HepG2 (cell line): ENCODE data around the gene UBE3A. TPM values are rescaled to one million over a fixed set of nuclear protein-coding genes. Genes with fewer than 3 reads are reported as not detected.
A peak's percentile ranks its signal among the peaks of the same experiment; 100 is the strongest.

ENCODE experiments used
- ATAC-seq: fragments of 200-7000 bp; cut with Tn5 transposase; 3 replicates; pipeline ENCODE4 v1.9.1; 2020; ENCODE audit warnings: mild to moderate bottlenecking, moderate library complexity
- BruUV-seq: library from RNA; stranded (reverse); fragments of 400-500 nt; replicated peaks from 2 replicates; lab custom pipeline; 2021; lab: Mats Ljungman, UMichigan
- CTCF ChIA-PET: fragments of 300-600 bp; formaldehyde crosslinking; extraction: SDS; loops from one replicate; lab custom pipeline; 2021; ENCODE audit warnings: low total read pairs, inconsistent platforms, low intra/inter-chr PET ratio; lab: Yijun Ruan, JAX
- POLR2A ChIA-PET: fragments of 350-600 bp; sonication (Branson Sonifier 250); formaldehyde crosslinking; loops from one replicate; lab custom pipeline; 2020; ENCODE audit warnings: antibody characterized with exemption, inconsistent platforms; lab: Yijun Ruan, JAX
- DNase-seq: peaks from one replicate; pipeline ENCODE4 v3.0.0-alpha.2; 2015; ENCODE audit warnings: low spot score
- FAIRE-seq: peaks from 3 replicates; lab custom pipeline; 2011; peaks lifted over from hg19 to GRCh38; lab: Jason Lieb, UNC
- H2AFZ ChIP-seq: one replicate; pipeline ENCODE4 v1.6.1; 2011; ENCODE audit warnings: low read length, inconsistent platforms
- H3K27ac ChIP-seq: fragments of 300-600 bp; 3 replicates; pipeline ENCODE4 v1.8.0; 2011; ENCODE audit warnings: mixed run types, mild to moderate bottlenecking, mixed read lengths, low read length, inconsistent platforms; ENCODE audit not compliant: insufficient read depth; ENCODE audit errors: extremely low read length
- H3K27me3 ChIP-seq, 2 experiments: fragments of 200-600 bp in 1 of 2; 2 replicates in 1 of 2; 3 replicates in 1 of 2; pipeline versions ENCODE4 v1.6.0 to v1.8.0; 2011; ENCODE audit warnings: low read length in 2 of 2, mild to moderate bottlenecking in 2 of 2, moderate library complexity in 2 of 2, inconsistent platforms in 1 of 2; ENCODE audit not compliant: insufficient read depth in 2 of 2, control insufficient read depth in 1 of 2
- H3K36me3 ChIP-seq, 2 experiments: fragments of 200-600 bp in 1 of 2; replicated peaks in 1 of 2; 2 replicates in 1 of 2; 3 replicates in 1 of 2; pipeline versions ENCODE4 v1.5.1 to v1.8.0; 2011; ENCODE audit warnings: low read length in 2 of 2, inconsistent platforms in 1 of 2; ENCODE audit not compliant: insufficient read depth in 2 of 2, control insufficient read depth in 1 of 2
- H3K4me1 ChIP-seq: 2 replicates; pipeline ENCODE4 v1.5.1; 2012; ENCODE audit warnings: low read length, inconsistent platforms; ENCODE audit not compliant: insufficient read depth
- H3K4me2 ChIP-seq: 2 replicates; pipeline ENCODE4 v1.6.0; 2011; ENCODE audit warnings: low read depth, low read length, inconsistent platforms
- H3K4me3 ChIP-seq, 3 experiments: fragments of 200-600 bp in 1 of 3; sonication (generic), shearing (Covaris generic) in 1 of 3; replicated peaks in 1 of 3; 2 replicates each; pipeline ENCODE4 v1.5.1; 2011 to 2016; ENCODE audit warnings: low read length in 3 of 3, inconsistent platforms in 2 of 3, low read depth in 2 of 3, mild to moderate bottlenecking in 2 of 3, control low read depth in 1 of 3, mixed read lengths in 1 of 3; ENCODE audit not compliant: insufficient read depth in 1 of 3
- H3K79me2 ChIP-seq: one replicate; pipeline ENCODE4 v1.6.1; 2011; ENCODE audit warnings: low read length, inconsistent platforms; ENCODE audit not compliant: insufficient read depth
- H3K9ac ChIP-seq: 2 replicates; pipeline ENCODE4 v1.6.0; 2011; ENCODE audit warnings: mild to moderate bottlenecking, low read depth, low read length, inconsistent platforms; ENCODE audit not compliant: insufficient read depth
- H3K9me3 ChIP-seq: 2 replicates; pipeline ENCODE4 v1.5.1; 2012; ENCODE audit warnings: mild to moderate bottlenecking, low read length
- H4K20me1 ChIP-seq: 2 replicates; pipeline ENCODE4 v1.6.0; 2011; ENCODE audit warnings: inconsistent platforms, mild to moderate bottlenecking, low read length, moderate library complexity; ENCODE audit not compliant: insufficient read depth
- DNMT1 ChIP-seq: sonication (generic); formaldehyde crosslinking; IDR thresholded peaks from 2 replicates; pipeline ENCODE4 v1.5.1; 2020; ENCODE audit warnings: mild to moderate bottlenecking, missing genetic modification reagents
- GZF1 ChIP-seq: sonication (generic); formaldehyde crosslinking; IDR thresholded peaks from 2 replicates; pipeline ENCODE4 v1.5.1; 2020; ENCODE audit warnings: mild to moderate bottlenecking, missing genetic modification reagents
- KDM2A ChIP-seq: sonication (generic); formaldehyde crosslinking; IDR thresholded peaks from 2 replicates; pipeline ENCODE4 v1.4.0; 2020; ENCODE audit warnings: low read depth, missing genetic modification reagents, borderline replicate concordance
- MAZ ChIP-seq, 2 experiments: sonication (generic) in 1 of 2; formaldehyde crosslinking in 1 of 2; IDR thresholded peaks; 2 replicates each; pipeline versions ENCODE4 v1.5.0 to v1.6.1; 2012 to 2020; ENCODE audit warnings: low read depth in 2 of 2, mild to moderate bottlenecking in 2 of 2, borderline replicate concordance in 1 of 2, improper control_type of control experiment in 1 of 2, low read length in 1 of 2, missing genetic modification reagents in 1 of 2, moderate library complexity in 1 of 2
- SNRNP70 ChIP-seq: fragments of 200-400 bp; formaldehyde crosslinking; IDR thresholded peaks from 2 replicates; pipeline ENCODE4 v1.6.1; 2017; ENCODE audit warnings: mild to moderate bottlenecking, low read depth, low read length, moderate library complexity
- TARDBP ChIP-seq: sonication (generic); formaldehyde crosslinking; IDR thresholded peaks from 2 replicates; pipeline ENCODE4 v1.8.0; 2022; ENCODE audit warnings: mild to moderate bottlenecking, missing genetic modification reagents
- ZNF251 ChIP-seq: sonication (generic); formaldehyde crosslinking; IDR thresholded peaks from 2 replicates; pipeline ENCODE4 v1.9.0; 2021; ENCODE audit warnings: mild to moderate bottlenecking, missing genetic modification reagents
- ZNF333 ChIP-seq: sonication (generic); formaldehyde crosslinking; IDR thresholded peaks from 2 replicates; pipeline ENCODE4 v1.4.0; 2020; ENCODE audit warnings: mild to moderate bottlenecking, missing genetic modification reagents, borderline replicate concordance
- ZNF432 ChIP-seq: sonication (generic); formaldehyde crosslinking; IDR thresholded peaks from 2 replicates; pipeline ENCODE4 v1.5.0; 2020; ENCODE audit warnings: missing genetic modification reagents, mild to moderate bottlenecking, borderline replicate concordance
- WGBS: methylation state at CpG from one replicate; pipeline ENCODE4 v1.1.6; 2017; ENCODE audit warnings: low lambda C conversion rate; 5-methylcytosine and 5-hydroxymethylcytosine counted together
- in situ Hi-C: cut with HindIII; loops from 2 replicates; pipeline ENCODE4 v1.10.0; 2017; ENCODE audit warnings: low pct_unique_long_range_greater_than_20kb; ENCODE audit not compliant: extremely low pct_ligation_motif_present
- intact Hi-C: fragments of 100-400 bp; cut with micrococcal nuclease; formaldehyde crosslinking; loops from one replicate; pipeline ENCODE4 v1.10.0; 2022; ENCODE audit not compliant: unreplicated experiment
- polyA plus RNA-seq, 8 experiments: library from polyadenylated mRNA; depleted of rRNA in 3 of 8; stranded (reverse) in 7 of 8; unstranded in 1 of 8; fragments of >200 nt; fragmentation: Illumina TruSeq in 4 of 8; extraction: Trizol in 4 of 8; gene quantifications; 2 replicates each; pipeline versions ENCODE4 v1.2.1 to v1.2.3, GENCODE V29; 2011 to 2016; ENCODE audit warnings: low read depth in 4 of 8, missing spikeins in 1 of 8, mixed read lengths in 1 of 8; ENCODE audit not compliant: insufficient read depth in 1 of 8
- total RNA-seq, 5 experiments: library from RNA; depleted of rRNA; stranded (reverse); fragments of >200 nt; fragmentation: Illumina TruSeq; extraction: Trizol; gene quantifications; 2 replicates each; pipeline ENCODE4 v1.2.3, GENCODE V29; 2016; ENCODE audit warnings: low read depth in 1 of 5
- TF ChIP-seq, protein P1 (sequence below): sonication (generic); formaldehyde crosslinking; IDR thresholded peaks from 2 replicates; pipeline ENCODE4 v1.4.0; 2020; ENCODE audit warnings: low read depth, missing genetic modification reagents
- TF ChIP-seq, protein P2 (sequence below): IDR thresholded peaks from 2 replicates; pipeline ENCODE4 v1.6.1; 2012; ENCODE audit warnings: low read length, improper control_type of control experiment

UBE3A gene
- total and polyA plus RNA-seq, 2 of the 13 experiments (the other 11 are each of a cell fraction or from before 2014, with no cell fraction given), result 17.3 to 80.5 TPM

DNA sequence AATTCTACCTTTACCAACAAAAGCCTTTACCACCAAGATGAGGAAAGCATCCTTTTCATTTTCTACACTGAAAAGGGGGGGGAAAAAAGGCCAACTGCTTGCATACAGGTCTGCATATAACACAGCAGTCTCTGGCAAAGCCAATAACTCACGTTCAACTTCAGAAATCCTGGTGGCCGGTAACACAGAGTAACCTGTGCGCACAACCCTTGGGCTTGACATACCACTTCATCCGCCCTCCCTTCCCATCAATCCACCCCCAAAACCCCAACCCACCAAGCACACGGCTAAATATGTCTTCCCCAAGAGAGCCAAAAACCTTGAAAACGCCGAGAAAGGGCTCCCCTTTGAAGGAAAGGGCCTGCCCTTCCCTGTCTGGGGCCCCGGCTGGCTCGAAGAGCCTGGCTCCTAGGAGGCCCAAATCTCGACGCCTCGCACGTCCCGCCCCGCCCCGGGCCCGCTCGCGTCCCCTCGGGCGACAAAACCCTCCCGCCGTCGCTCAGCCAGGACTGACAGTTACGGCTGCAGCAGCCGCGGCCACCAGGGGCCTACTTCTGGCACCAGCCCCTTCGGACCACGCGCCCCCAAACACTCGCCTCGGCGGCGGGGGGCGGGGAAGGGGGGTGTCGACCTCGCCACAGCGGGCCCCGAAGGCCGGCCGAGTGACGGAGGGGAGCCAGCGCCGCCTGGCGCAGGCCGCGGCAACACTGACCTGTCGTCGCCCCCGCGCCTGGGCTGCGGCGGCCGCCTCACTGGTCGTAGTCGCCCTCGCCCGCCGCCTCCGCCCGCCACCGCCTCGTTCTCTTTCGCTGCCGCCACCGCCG is 835 bp downstream of the UBE3A start:
- Histone ChIP-seq H3K4me3 (peak overlapping the region; percentile 95 to 98 (median 95)), H3K9me3 (no peaks in the 10 kb centered on the region), H3K27me3 (no peaks in the 10 kb centered on the region), H3K4me1 (peaks cover 38% of the 10 kb centered on the region), H3K79me2 (peaks cover 53% of the 10 kb centered on the region), H3K9ac (peak overlapping the region; percentile 98), H3K27ac (peak overlapping the region; percentile 97), H3K36me3 (no peaks in the 10 kb centered on the region), H2AFZ (no peak overlapping the region), H4K20me1 (peaks cover 41% of the 10 kb centered on the region), H3K4me2 (peak overlapping the region; percentile 82)
- intact Hi-C loops, result loop anchor here (5.0 to 10.0 kb wide), 2 partner anchors 63 to 91 kb away; no protein-coding TSS in a partner anchor
- FAIRE-seq (no peak), ATAC-seq (peak; percentile 75), DNase-seq (peak; percentile 25)
- WGBS, result 0% methylated on average over 8 of the region's 67 CpGs
- BruUV-seq, result no TSS peak
- CTCF ChIA-PET, result no interaction called here
- in situ Hi-C loops, result loop anchor here (10.0 kb wide), 1 partner anchor 63 kb away; no protein-coding TSS in a partner anchor
- POLR2A ChIA-PET, result no interaction called here
- TF ChIP-seq, protein P1, sequence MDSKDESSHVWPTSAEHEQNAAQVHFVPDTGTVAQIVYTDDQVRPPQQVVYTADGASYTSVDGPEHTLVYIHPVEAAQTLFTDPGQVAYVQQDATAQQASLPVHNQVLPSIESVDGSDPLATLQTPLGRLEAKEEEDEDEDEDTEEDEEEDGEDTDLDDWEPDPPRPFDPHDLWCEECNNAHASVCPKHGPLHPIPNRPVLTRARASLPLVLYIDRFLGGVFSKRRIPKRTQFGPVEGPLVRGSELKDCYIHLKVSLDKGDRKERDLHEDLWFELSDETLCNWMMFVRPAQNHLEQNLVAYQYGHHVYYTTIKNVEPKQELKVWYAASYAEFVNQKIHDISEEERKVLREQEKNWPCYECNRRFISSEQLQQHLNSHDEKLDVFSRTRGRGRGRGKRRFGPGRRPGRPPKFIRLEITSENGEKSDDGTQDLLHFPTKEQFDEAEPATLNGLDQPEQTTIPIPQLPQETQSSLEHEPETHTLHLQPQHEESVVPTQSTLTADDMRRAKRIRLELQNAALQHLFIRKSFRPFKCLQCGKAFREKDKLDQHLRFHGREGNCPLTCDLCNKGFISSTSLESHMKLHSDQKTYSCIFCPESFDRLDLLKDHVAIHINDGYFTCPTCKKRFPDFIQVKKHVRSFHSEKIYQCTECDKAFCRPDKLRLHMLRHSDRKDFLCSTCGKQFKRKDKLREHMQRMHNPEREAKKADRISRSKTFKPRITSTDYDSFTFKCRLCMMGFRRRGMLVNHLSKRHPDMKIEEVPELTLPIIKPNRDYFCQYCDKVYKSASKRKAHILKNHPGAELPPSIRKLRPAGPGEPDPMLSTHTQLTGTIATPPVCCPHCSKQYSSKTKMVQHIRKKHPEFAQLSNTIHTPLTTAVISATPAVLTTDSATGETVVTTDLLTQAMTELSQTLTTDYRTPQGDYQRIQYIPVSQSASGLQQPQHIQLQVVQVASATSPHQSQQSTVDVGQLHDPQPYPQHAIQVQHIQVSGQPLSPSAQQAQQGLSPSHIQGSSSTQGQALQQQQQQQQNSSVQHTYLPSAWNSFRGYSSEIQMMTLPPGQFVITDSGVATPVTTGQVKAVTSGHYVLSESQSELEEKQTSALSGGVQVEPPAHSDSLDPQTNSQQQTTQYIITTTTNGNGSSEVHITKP (CRISPR knock-in tag), result no peak
- TF ChIP-seq TARDBP (CRISPR knock-in tag), result no peak
- no peak for TF ChIP-seq ZNF251 (CRISPR knock-in tag)
- TF ChIP-seq ZNF333 (CRISPR knock-in tag), result no peak
- TF ChIP-seq ZNF432 (CRISPR knock-in tag), result no peak
- TF ChIP-seq, protein P2, sequence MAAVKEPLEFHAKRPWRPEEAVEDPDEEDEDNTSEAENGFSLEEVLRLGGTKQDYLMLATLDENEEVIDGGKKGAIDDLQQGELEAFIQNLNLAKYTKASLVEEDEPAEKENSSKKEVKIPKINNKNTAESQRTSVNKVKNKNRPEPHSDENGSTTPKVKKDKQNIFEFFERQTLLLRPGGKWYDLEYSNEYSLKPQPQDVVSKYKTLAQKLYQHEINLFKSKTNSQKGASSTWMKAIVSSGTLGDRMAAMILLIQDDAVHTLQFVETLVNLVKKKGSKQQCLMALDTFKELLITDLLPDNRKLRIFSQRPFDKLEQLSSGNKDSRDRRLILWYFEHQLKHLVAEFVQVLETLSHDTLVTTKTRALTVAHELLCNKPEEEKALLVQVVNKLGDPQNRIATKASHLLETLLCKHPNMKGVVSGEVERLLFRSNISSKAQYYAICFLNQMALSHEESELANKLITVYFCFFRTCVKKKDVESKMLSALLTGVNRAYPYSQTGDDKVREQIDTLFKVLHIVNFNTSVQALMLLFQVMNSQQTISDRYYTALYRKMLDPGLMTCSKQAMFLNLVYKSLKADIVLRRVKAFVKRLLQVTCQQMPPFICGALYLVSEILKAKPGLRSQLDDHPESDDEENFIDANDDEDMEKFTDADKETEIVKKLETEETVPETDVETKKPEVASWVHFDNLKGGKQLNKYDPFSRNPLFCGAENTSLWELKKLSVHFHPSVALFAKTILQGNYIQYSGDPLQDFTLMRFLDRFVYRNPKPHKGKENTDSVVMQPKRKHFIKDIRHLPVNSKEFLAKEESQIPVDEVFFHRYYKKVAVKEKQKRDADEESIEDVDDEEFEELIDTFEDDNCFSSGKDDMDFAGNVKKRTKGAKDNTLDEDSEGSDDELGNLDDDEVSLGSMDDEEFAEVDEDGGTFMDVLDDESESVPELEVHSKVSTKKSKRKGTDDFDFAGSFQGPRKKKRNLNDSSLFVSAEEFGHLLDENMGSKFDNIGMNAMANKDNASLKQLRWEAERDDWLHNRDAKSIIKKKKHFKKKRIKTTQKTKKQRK, result no peak
- peak; percentile 19 for TF ChIP-seq KDM2A (CRISPR knock-in tag)
- 0 out of 2 replicates have a peak, but pooled peaks have one; percentile 17 for TF ChIP-seq MAZ (IDR thresholded peaks at IDR 0.05; ENCODE audit: borderline replicate concordance, low read depth, low read length)
- TF ChIP-seq MAZ (CRISPR knock-in tag; IDR thresholded peaks at IDR 0.05; ENCODE audit: low read depth), result peak; percentile 63
- TF ChIP-seq SNRNP70, result no peak
- 0 out of 2 replicates have a peak, but pooled peaks have one; percentile 48 for TF ChIP-seq GZF1 (CRISPR knock-in tag)
- no peak for TF ChIP-seq DNMT1 (CRISPR knock-in tag)
